ENCODE results near the gene IL1RN.

IL1RN gene

DNA sequence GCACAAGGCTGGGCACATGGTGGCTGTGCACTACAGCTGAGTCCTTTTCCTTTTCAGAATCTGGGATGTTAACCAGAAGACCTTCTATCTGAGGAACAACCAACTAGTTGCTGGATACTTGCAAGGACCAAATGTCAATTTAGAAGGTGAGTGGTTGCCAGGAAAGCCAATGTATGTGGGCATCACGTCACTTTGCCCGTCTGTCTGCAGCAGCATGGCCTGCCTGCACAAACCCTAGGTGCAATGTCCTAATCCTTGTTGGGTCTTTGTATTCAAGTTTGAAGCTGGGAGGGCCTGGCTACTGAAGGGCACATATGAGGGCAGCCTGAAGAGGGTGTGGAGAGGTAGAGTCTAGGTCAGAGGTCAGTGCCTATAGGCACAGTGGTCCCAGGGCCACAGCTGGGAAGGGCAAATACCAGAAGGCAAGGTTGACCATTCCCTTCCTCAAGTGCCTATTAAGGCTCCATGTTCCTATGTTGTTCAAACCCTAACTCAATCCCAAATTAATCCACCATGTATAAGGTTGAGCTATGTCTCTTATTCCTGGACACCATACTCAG is 2.2 kb downstream of the IL1RN start:
- DNase-seq = no peak

DNA sequence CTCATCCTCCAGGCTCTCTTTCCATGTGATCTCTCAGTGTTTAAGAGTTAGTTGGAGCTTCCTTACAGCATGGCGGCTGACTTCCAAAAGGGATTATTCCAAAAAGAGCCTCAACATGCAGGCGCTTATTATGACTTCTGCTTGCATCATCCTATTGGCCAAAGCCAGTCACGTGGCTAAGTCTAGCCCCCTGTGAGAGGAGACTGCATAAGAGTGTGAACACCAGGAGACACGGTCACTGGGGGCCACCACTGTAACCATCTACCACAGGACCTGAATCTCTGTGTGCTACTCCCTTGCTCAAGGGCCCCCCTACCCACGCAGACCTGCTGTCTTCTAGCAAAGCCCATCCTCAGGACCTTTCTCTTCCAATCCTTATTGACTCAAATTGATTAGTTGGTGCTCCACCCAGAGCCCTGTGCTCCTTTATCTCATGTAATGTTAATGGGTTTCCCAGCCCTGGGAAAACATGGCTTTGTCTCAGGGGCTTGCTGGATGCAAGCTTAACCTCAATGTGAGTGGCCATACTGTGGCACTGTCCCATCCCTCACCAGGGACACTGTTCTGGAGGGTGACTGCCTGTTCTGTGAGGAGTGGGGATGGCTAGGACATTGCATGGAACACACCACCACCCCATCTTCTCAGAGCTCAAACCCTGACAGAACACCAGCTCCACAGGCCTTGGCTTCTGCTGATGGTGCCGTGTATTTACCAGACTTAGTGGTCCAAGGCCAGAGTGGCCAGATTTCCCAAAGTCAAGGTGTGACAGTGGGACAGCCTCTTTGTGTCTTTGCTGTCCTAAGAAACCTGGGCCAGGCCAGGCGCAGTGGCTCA is 4.2 kb downstream of the IL1RN start:
- no peak for DNase-seq

DNA sequence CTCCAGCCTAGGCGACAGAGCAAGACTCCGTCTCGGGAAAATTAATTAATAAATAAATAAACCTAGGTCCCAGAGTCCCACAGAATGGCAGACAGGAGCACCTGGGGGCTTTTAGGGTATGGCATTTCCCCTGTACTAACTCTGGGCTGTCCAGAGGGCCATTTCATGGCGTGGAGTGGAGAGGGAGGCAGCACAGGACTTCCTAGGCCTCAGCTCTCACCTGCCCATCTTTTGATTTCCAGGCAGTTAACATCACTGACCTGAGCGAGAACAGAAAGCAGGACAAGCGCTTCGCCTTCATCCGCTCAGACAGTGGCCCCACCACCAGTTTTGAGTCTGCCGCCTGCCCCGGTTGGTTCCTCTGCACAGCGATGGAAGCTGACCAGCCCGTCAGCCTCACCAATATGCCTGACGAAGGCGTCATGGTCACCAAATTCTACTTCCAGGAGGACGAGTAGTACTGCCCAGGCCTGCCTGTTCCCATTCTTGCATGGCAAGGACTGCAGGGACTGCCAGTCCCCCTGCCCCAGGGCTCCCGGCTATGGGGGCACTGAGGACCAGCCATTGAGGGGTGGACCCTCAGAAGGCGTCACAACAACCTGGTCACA is 5.1 kb downstream of the IL1RN start:
- DNase-seq = no peak

DNA sequence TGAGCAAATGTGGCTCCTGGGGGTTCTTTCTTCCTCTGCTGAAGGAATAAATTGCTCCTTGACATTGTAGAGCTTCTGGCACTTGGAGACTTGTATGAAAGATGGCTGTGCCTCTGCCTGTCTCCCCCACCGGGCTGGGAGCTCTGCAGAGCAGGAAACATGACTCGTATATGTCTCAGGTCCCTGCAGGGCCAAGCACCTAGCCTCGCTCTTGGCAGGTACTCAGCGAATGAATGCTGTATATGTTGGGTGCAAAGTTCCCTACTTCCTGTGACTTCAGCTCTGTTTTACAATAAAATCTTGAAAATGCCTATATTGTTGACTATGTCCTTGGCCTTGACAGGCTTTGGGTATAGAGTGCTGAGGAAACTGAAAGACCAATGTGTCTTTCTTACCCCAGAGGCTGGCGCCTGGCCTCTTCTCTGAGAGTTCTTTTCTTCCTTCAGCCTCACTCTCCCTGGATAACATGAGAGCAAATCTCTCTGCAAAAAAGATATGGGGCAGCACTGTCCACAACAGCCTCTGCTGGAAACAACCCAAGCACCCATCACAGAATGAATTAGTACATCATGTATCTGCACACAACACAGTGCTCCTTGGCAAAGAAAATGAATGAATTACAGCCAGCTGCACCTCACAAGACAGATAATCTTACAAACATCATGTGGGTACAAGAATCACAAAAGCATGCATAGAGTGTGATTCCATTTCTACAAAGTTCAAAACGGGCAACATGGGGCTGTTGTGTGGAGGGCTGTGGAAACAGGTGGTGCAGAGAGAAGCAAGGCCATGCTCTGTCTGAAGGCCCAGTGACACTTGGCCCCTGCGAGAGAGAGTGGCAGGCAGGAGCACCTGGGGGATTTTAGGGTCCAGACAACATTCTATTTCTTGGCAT is 6.6 kb downstream of the IL1RN start:
- DNase-seq = no peak

DNA sequence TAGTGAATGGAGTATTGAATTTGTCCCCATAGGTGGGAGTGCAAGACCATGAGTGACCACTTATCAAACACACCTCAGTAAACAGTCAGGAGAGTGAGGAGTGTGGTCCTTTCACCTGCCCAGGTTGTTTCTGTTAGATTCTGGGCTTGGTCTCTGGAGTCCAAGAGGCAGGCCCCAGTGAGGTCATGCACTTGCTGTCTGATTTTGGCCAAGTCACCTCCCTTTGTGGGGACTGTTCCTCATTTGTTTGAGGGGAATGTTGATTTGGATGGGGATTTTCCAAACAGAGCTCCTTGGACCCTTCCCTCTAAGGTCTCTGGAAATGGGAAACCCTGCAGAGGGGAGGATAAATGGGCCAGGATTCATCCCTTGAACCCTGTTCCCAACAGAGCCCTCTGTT is 7.3 kb downstream of the IL1RN start:
- no peak for DNase-seq

DNA sequence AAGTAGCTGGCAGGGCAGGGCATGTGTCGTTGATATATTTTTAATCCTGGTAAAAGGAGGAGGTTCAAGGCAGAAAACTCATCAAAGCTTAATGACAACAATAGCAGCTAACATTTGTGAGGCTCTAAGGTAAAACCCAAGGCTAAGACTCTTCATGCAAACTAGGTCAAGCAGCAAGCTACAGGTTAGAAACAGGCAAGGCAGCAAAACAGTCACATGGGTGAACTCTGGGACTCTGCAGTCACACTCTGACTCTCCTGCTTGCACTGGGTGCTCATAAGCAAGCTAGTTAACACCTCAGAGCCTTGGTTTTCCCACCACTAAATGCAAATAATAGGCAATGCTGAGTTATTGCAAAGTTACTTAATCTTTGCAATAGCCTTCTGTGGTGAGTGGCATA is 7.9 kb downstream of the IL1RN start:
- no peak for DNase-seq

DNA sequence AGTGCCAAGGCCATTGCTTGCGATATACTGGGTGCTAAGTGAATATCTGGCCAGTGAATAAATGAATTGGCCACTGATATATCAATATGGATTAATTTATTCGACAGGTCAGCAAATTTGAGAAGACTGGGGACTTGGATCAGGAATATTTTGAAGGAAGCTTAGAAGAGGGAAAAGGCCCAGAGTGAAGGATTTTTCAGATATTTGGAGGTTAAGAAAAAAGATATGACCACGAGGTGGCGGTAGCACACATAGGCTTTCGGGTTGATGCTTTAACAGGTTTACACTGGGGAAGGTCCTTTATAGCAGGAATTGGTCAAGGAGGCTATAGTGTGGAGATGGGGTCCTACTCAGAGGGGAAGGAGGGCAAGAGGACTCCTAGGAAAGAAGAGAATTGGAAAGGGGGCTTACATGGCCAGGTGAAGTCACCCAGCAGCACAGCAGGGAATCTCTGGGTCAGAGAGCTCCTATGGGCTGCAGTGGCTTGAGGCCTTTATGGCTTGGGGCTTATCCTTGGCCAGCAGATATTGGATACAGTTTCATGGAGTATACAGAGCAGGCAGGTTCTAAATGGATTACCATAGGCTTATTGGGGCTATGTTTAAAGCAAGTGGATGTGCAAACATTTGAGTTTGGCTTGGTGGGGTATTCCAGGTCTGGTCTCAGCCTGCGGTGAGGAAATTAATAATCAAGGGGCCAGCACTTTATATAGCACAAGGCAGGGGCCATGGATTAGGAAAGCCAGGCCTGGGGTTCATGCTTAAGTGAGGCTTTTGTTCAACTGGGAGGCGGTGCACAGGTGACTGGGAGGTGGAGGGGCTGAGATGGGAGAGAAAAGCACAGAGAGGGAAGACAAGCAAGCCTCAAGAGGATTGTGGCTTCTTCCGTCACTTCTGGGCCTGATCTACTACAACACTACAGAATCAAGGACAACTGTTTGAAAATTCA is 9.7 kb downstream of the IL1RN start:
- no peak for DNase-seq

DNA sequence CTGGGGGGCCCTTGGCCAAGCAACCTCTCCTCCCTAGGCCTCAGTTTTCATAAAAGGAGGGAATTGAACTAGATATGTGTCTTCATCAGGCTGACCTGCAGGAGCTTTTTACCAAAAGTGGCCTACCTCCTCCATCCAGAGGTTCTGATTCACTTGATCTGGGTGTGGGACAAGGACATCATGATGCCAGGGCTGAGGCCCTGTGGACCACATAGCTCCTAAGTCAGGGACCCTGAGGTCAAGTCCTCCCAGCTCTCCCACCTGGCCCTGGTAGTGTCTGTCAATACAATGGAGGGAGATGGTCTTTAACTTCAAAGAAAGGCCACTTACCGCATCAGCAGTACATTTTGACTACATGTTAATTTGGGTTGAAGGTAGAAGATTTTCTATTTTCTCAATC is 10.4 kb downstream of the IL1RN start:
- no peak for DNase-seq

DNA sequence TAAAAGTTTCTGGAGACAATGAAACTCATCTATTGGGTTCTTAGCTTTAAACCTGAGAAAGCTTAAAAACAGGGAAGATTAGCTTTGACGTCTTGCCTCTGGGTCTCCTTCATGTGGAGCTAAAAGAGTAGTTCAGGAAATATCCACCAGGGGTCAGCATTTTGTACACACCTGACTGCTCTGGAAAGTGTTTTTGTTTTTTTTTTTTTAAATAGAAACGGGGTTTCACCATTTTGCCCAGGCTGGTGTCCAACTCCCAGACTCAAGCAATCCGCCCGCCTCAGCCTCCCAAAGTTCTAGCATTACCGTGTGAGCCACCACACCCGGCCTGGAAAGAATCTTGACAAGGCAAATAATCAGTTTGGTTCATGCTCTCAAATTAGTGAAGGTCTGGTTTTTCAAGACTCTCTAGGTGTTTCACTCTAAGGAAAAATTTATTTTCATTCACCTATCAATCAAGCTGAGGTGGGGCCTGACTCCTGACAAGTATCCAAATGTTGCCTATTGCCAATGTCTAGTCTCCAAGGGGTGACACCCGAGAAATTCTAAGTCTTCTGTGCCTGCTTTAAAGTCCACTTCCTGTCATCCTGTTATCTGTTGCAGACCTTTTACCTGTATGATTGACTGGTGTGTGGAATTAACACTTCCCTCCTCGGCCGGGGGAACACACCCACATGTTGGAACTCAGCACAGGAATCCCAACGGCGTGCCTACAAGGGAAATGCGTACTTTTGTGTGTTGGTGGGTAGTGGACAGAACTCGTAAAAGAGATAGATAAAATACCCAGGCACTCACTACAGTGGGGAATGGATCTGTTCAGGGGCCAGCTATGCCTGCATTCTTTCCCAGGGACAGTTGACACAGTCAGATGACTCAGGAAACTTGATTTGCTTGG is 11.3 kb downstream of the IL1RN start:
- no peak for DNase-seq

DNA sequence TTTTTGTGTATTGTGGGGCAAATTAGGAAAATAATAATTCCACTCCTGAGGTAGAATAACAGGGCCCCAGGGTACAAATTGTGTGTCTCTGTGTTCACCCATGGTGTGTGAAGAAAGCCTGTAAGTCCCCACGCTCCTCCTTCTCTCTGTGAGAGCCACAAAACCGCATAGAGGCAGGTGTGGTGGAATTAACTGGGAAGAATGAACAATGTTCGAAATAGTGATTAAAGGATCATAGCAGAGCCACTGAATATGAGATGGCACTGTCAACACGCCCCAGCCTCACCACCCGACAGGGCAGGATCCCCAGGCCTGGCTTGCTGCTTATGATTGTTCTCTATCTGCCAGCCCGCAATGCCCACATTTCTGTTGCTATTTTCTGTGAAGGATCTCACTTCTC is 14.1 kb downstream of the IL1RN start:
- no peak for DNase-seq

DNA sequence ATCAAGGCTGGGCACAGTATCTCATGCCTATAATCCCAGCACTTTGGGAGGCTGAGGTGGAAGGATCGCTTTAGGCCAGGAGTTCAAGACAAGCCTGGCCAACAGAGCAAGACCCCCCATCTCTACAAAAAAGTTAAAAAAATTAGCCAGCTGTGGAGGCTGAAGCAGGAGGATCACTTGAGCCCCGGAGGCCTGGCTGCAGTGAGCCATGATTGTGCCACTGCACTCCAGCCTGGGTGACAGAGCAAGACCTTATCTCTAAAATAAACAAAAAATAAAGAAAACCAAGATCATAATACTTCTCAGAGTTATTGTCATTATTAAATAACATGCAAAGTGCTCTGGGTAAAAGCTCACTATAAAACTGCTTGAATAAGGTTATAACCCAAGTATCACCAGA is 14.9 kb downstream of the IL1RN start:
- DNase-seq = no peak

DNA sequence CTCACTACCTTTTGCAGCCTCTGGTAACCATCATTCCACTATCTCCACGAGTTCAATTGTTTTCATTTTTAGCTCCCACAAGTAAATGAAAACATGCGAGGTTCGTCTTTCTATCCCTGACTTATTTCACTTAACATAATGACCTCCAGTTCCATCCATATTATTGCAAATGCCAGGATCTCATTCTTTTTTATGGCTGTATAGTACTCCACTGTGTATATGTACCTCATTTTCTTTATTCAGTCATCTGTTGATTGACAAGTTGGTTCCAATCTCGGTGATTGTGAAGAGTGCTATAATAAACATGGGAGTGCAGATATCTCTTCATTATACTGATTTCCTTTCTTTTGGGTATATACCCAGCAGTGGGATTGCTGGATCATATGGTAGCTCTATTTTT is 16.9 kb downstream of the IL1RN start:
- DNase-seq = no peak

DNA sequence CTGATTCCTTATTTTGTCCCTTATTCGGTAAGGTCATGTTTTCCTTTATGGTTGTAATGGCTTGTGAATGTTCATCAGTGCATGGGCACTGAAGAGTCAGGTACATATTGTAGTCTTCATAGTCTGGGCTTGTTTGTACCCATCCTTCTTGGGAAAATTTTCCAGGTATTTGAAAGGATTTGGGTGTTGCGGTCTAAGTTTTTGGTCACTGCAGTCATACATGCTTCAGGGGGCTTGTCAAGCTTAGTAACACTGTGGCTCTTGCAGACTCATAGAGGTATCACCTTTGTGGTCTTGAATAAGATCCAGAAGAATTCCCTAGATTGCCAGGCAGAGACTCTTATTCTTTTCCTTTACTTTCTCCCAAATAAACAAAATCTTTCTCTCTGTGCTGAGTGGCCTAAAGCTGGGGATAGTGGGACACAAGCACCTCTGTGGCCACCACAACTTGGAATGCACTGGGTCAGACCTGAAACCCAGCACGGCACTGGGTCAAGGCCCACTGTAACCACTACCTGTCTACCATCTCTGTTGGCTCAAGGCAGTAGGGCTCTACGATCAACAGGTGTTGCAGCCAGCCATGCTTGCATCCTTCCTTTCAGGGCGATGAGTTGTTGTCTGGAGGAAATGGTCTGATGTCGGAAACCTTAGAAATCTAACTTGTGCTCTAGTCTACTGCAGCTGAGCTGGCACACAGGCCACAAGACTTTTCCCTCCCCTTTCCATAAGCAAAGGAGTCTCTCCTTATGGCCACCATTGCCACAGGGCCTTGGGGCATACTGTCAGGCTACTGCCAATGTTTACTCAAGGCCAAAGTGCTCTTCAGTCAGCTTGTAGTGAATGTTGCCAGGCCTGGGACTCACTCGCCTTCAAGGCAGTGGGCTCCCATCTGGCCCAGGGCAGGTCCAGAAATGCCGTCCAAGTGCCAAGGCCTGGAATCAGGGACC is 21.5 kb downstream of the IL1RN start:
- no peak for DNase-seq

DNA sequence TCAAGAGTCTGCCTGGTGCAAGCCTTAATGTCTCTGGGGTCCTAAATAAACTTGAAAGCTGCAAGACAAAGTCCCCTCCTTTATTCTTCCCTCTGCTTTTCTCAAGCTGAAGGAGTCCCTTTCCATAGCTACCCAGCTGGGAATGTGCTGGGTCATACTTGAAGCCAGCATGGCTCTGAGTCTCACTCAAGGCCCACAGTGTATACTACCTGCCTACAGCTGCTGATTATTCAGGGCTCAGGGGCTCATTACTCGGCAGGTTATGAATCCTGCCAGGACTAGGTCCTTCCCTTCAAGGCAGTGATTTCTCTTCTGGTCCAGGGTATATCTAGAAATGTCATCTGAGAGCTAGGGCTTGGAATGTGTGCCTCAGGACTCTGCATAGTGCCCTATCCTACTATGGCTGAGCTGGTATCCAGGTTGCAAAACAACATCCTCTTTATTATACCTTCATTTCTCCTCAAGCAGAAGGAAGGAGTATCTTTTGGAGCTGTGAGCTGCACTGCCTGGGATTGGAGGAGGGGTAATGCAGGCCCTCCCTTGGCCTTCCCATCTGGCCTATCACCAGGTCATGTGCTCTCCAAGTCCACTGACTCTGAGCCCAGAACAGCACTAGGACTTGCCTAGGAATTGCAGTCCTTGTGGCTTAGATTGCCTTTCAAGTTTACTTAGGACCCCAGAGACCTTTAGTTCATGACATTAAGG is 22.3 kb downstream of the IL1RN start:
- no peak for DNase-seq

DNA sequence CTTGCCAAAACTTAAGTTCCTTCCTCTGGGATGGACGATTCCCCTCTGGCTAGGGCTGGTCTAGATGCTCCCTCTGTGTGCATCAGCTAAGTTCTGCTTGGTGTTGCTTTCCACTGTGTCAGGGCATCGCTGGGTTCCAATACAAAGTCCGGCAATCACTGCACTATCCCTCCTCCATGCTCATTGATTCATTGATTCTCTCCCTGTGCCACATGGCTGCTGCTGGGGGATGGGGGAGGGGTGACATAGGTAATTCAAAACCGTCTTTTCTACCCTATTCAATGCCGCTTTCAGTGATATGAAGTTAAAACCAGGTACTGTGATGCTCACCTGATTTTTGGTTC is 22.8 kb downstream of the IL1RN start:
- no peak for DNase-seq

DNA sequence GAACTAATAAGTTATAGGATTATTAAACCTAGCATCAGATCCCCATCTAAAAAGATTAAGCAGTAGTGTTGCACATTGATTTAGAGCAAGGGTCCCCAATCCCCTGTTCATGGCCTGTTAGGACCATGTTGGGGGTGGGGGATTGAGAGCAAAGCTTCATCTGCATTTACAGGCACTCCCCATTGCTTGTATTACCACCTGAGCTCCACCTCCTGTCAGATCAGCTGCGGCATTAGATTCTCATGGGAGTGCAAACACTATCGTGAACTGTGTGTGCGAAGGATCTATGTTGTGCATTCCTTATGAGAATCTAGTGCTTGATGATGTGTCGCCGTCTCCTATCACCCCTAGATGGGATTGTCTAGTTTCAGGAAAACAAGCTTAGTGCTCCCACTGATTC is 27.9 kb downstream of the IL1RN start:
- no peak for DNase-seq

DNA sequence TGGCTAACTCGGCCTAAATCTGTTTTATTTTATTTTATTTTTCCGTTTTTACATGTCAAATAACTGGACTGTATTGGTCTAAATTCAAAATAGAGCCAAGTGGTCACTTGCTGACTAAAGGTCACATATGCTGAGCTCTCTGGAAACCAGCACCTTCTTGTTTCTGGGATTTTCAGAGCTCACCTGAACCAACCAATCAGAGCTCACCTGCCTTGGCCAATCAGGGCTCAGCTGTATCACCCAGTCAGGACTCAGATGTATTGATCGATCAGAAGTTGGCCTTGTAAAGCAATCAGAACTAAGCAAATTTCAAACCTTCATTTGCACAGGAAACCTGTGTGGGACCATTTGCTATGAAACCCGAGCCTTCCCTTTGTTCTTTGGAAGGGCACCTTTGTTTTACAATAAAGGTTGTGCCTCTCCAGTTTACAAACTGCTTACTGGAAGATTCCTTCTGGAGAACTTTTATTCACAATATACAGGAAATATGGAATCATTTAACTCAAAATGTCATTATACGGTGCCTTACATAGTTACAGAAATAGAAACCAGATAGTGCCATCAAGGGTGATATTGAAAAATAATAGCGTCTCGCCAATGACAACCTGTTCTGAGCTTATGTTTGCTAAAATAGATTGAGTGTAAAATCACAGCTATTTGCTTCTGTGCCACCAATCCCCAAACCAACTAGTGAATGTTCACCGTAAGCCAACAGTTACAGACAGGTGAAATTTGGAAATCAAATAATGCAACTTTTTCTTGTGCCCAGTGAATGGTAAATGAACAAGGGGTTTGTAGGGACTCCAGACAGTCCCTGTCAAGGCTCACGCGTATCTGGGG is 29.1 kb downstream of the IL1RN start:
- DNase-seq = no peak

DNA sequence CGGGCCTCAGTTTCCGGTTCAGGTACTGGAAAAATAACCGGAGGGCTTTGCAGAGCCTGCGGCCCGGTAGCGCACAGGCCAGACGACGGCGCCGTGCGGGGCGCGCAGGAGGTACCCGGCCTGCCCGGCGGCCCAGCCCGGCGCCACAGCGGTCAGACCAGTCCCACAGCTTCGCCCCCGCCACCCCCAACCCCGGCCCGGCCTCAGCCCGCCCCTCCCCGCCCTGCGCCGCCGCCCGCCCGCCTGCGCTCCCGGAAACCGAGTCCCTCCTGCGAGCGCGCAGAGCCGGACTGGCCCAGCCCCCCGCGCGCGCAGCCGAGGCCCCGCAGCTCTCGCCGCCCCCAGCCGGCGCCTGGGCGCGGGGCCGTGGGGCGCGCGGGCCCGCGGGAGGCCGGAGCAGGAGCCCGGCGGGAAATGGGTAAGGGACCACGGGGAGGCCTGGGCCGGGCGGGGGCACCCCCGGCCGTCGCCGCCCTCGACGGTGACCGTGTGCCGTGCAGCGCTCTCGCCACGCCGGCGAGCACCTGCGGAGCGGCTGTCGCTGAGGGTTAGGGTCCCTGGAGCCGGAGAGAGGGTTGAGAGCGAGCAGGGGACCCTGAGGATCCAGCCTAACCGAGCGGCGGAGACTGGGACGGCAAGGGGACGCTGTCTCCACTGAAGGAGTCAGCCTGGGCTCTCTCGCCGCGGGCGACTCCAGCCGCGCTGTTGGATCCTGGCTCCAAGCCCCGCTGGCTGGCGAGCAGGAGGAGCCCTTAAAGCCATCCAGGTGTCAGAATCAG is 29.9 kb downstream of the IL1RN start:
- no peak for DNase-seq

All from activated CD4-positive, alpha-beta T cell treated with anti-CD3 and anti-CD28 coated beads for 1 hour (primary cell).